ENCODE results near the gene INHBE. TPM values are rescaled to one million over a fixed set of nuclear protein-coding genes. Genes with fewer than 3 reads are reported as not detected.

Gene INHBE
- polyA plus RNA-seq, 10 donors: 0.83 to 4.6 (median 2.3) TPM

DNA sequence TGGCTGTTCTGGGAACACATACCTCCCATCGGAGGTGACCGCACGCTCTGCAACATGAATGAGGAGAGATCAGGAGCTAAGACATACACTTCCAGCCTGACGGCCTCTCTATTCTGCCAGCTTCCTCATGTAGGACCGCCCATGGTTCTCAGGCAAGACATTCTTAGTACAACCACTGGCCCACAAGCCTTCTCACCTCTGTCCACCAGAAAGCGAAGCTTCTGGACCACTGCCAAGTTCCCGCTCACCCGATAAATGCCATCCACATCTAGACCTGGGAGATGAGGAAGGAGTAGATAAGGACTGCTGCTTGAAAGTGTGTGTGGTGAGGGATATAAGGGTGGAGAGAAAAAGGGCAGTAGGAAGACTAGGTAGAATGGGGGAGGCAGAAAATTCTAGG lies 19.3 kb downstream of the INHBE start:
- no peak for DNase-seq

GRCh38 chr12:57474862-57475261 lies 19.8 kb downstream of the INHBE start:
- no peak for DNase-seq

- peak in 1 of 3 donors; percentile 65 for DNase-seq
Measured at GRCh38 chr12:57475271-57476161, 20.4 kb downstream of the INHBE start.

DNA sequence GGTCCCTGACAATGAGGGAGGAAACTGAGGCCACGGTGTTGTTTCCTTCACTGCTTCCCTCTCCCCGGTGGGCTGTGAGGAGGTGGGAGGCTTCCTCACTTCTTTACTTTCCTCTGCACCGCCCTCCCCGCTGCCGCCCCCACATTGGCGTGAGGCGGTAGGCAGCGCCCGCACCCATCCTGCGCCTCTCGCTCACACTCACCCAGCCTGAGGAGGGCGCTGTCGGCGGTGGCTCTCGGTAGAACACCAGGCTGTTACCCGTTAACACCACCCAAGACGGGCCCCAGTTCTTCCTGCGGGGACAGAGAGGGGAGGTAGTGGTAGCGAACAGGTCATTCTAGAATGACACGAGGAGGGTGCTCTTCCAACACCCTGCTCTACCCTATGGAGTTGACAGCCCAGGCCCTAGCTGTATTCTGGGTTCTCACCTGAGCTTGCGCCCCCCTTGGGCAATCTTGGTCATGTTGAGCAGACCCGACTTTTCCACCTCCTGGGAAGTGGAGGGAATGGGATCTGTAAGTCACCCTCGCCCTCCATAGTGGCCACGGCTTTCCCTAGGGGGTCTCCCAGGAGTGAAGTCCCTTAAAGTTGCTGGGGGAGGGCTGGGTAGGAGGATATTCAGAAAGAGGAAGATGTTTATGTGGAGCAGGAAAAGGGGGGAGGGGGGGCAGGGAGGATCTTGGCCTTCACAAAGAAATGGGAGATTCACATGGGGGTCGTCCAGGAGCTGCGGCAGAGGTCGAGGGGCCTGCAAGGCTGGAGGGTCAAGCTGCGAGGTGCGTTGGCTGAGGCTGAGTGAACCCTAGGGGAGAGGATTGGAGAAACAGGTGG lies 21.3 kb downstream of the INHBE start:
- no peak for DNase-seq

DNA sequence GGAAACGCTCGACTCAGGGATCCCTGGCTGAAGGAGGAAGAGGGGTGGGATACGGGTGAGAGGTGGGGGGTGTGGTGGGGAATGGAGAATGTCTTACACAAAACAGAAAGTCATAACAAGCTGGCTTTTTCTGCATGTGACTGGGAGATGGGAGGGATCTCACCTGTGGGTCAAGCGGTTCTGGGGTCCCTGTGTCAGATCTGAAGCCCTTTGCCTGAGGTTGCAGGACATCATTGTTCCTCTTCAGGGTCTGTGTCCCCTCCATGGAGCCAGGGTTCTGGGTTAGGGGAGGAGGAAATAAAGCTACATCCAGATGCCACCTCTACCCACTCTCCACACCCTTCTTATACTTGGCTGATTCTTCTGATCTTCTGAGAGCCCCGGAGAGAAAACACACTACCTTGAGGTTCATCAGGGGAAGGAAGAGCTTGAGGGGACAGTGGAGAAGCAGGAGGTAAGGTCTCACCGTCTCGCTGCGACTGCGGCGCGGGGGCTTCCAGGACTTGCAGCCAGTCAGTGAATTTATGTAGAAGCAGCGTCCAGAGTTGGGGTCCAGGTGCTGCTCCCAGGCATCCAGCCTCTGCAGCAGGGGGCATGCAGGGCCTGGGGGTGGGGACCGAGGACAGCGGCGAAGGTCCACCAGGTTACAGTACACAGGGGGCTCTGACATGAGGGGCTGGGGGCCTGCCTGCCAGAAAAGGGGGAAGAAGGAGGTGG lies 22.0 kb downstream of the INHBE start:
- DNase-seq: no peak

GRCh38 chr12:57477710-57478681 lies 22.9 kb downstream of the INHBE start:
- no peak for DNase-seq

DNA sequence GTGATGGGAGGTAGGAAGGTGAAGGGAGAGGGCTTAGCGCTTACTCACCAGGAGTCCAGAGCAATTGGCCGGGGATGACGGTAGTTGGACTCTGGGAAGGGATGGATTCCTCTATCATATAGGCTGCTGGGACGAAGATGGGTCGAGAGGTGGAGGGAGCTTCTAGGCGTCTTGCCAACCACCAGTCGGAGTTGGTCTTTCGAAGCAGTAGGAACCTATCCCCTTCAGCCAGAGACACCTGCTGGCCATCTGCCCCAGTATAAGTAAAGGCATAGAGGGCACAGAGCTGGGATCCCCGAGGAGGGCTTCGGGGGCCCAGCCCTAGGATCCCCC lies 23.9 kb downstream of the INHBE start:
- DNase-seq: no peak

- no peak for DNase-seq
Measured at GRCh38 chr12:57479376-57480115, 24.4 kb downstream of the INHBE start, which contains the start of gene ARHGAP9. Gene ARHGAP9 (minus strand): TSS chr12:57479866. CDS start chr12:57479406, 460 bp downstream.

DNA sequence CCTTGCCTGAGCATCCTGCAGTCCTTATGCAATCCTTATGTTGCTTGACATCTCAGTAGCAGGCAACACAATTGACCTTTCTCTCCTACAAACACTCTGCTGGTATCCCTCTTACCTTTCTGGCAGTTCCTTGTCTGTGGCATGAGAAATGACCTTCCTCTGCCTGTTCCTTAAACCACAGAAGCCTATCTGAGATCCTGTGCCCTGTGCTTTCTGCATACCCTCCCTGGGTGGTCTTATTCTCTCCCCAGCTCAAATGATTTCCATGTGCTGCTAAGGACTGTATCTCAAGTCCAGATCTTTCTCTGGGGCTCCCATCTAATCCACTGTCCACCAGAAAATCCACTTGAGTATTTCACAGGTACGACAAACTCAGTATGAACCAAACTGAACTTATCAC lies 26.6 kb downstream of the INHBE start:
- no peak for DNase-seq

GRCh38 chr12:57483466-57483865 lies 28.4 kb downstream of the INHBE start:
- peak in 1 of 3 donors; percentile 45 for DNase-seq

DNA sequence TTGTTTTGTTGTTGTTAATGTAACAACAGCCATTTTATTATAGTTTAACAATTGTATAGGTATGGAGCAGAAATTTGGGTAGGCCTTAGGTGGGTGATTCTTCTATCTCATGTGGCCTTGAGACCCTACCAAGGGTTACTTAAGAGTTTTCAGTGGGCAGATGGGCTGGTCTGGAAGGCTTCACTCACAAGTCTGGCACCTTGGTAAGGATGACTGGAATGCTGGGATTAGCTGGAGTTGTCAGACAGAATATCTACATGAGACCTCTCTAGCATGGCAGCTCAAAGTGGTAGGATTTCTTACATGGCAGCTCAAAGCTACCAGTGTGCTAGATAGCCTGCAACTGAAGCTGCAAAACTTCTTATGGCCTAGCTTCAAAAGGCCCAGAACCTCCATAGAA lies 30.6 kb downstream of the INHBE start:
- no peak for DNase-seq

- DNase-seq: no peak
Measured at GRCh38 chr12:57487055-57487596, 32.0 kb downstream of the INHBE start.

DNA sequence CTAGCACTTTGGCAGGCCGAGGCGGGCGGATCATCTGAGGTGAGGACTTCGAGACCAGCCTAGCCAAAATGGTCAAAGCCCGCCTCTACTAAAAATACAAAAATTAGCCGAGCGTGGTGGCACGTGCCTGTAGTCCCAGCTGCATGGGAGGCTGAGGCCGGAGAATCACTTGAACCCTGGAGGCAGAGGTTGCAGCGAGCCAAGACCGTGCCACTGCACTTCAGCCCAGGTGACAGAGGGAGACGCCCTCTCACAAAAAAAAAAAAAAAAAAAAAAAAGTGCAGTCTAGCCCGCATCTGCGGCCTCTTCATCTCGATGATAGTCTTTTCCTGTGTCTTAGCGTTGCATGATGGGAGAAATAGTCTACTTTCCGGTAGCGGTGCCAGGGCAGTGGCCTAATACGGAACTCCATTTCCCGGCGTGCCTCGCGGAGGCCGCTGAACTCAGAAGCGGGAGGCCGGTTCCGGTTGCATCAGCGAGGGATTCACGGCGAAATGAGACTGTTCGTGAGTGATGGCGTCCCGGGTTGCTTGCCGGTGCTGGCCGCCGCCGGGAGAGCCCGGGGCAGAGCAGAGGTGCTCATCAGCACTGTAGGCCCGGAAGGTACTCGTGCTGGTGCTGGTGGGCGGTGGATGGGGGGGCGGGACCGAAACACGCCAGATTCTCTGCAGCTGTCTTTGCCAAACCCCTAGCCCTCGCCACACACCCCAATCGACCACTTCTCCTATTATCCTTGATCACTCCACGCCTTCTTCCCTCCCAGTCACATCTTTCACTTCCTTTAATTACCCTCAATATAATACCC lies 32.7 kb downstream of the INHBE start, which contains the start of gene MARS1:
TSS of gene MARS1 (plus strand) at position 472 of the 805 bp plus-strand sequence. CDS start at position 495, 23 bp downstream.
- peak; percentile 98 to 99 (median 98) for DNase-seq

GRCh38 chr12:57488402-57489156 lies 33.5 kb downstream of the INHBE start:
- DNase-seq: no peak

GRCh38 chr12:57489157-57489641 lies 34.1 kb downstream of the INHBE start:
- DNase-seq: no peak

DNA sequence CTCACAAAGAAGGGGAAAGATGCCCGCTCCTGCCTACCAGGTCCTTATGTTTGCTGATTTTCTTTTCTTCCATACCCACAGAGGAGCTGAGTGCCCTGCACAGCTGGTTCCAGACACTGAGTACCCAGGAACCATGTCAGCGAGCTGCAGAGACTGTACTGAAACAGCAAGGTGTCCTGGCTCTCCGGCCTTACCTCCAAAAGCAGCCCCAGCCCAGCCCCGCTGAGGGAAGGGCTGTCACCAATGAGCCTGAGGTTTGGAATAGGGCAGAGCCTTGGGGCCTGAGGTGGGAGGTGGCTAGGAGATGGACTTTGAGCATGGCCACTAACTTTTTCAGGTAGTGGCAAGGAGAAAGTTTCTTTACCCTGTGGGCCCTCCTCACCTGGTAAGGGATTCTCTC lies 35.0 kb downstream of the INHBE start:
- DNase-seq: no peak

DNA sequence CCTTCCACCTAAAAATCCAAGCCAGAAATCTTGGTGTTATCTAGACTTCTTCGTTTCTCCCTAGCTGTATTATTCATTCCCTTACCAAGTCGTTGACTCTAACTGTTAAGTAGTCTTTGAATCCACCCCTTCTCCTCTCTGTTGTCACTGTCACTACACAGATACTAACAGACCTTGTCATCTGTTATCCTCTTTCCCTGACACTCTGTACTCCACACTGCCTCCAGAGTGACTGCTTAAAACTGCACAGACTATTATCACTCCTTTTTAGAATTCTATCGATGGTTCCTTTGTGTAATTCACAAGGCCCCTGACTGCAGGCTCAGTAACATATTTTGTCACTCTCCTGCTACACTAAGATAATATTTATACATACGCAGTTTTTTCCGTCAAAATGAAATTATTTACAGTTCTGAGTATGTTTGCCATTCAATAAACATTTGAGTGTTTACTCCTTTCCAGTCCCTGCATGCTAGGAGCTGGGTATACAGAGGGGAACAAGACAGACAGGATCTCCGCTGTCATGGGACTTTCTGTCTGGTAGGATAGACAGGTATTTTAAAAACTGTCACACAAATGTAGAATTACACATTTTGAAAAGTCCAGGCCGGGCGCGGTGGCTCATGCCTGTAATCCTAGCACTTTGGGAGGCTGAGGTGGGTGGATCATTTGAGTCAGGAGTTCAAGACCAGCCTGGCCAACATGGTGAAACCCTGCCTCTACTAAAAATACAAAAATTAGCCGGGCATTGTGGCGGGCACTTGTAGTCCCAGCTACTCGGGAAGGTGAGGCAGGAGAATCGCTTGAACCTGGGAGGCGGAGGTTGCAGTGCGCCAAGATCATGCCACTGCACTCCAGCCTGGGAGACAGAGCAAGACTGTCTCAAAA lies 36.5 kb downstream of the INHBE start:
- DNase-seq: no peak

All from muscle of back (tissue), 11 donors.